GM19193 (cell line): ENCODE results near the gene STAC.

Experiments
- POLR2A ChIP-seq: IDR thresholded peaks from 4 replicates; pipeline ENCODE4 v1.6.1; 2011; ENCODE audit not compliant: insufficient read depth, insufficient read length; ENCODE audit errors: extremely low read depth

Gene STAC

GRCh38 chr3:36397841-36398240, 17.5 kb downstream of the STAC start:
- TF ChIP-seq POLR2A, result no peak

DNA sequence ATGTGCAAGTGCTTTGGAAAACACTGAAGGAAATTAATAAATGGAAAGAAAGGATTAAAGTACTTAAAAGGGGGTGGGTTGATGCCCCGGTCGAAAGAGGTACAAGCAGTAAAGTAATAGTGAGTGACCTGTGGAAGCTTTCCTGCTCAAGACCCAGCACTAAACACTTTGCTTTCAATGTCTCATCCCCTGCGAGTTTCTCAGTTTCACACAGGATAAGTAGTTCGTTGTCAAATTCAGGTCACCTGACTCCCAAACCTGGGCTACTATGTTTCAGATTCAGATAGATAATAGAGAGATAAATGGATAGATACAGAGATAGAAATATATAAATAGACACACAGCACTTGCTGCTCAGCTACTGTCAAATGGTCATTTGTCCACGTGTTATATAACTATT, 19.6 kb downstream of the STAC start:
- no peak for TF ChIP-seq POLR2A

DNA sequence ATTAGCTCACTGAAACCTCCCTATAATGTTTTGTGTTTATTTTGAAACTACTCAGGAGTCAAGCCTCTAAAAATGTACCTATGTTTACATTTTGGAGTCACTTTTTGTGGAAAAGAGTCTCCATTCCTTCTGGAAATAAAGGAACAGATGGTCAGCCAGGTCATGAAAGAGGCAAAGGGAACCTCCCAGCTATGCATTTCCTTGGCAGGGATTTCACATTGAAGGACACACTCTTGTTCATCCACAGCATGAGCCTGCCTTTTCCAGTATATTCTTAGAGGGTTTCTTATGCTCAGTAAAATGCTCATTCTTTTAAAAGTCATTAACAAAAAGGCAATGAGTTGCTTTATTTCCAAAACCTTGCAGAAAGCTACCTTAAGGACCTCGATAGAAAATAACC, 20.8 kb downstream of the STAC start:
- no peak for TF ChIP-seq POLR2A

GRCh38 chr3:36403661-36404060, 23.4 kb downstream of the STAC start:
- TF ChIP-seq POLR2A, result no peak

DNA sequence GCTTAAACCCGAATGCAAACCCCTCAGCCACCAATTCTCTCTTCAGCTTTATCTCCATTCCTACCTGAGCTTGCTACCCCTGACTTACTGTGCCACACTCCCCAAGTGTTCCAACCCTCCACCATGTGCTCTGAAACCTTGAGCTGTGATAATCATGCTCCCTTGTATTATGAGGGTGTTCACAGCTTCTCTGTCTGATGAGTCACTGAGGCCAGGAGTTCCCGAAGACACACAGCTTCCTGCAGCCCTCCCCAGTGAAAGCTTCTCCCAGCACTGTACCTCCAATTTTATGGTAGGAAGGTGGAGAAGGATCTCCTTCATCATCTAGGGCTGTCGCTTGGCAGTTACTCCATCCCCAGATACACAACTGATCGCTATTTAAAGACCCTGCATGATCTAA, 24.9 kb downstream of the STAC start:
- TF ChIP-seq POLR2A, result no peak

DNA sequence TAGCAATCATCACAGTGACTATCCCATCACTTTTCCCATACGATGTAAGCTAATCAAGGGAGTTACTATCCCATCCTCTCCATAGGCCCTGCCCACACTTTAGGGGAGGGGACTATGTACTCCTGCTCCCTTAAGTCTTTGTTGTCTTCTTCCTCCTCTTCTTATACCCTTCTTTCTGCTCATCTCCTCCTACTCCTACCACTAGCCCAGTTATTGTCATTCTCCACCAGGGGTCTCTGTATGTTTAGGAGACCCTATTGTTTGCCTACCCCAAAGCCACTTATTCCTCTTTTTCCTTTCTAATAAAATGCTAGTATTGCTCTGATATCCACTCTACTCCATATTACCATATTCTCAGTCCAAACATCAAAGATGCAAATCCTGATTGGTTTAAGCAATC, 27.8 kb downstream of the STAC start:
- no peak for TF ChIP-seq POLR2A

DNA sequence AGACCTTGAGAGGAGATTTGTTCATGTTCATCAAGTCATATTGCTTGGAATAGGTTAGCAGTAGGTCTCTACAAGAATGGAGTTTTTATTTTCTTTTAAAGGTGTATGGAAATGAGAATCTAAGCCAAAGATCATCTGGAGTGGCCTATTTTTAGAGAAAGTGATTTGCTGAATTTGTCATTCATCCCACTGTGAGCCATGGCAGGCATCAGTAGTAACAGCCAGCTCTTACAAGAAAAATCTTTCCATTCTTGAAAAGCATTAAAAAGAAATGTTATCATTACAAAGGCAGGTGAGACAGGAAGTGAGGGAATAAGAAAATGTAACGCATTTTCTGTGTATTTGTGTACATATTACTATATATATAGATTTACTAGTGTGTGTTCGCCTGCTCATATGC, 29.6 kb downstream of the STAC start:
- no peak for TF ChIP-seq POLR2A

- TF ChIP-seq POLR2A, result no peak
These were observed 31.3 kb downstream of the STAC start for GRCh38 chr3:36411587-36411986.

DNA sequence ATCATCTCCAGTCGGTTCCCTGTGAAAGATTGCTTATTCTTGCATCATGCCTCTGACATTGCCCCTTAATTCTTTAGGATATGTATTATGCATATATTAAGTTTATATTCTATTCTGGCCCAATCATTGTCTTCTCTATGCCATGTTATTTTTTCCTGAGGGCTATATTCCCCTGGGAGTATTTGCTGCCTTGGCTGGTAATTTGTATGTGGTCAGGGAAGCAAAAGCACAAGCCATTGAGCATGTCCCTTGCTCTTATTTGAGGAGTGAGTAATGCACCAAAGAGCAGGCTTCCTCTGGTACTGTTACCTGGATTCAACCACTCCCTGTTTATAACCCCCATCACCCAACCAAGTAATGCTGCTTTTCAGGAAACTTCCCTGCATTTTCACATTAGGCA, 36.3 kb downstream of the STAC start:
- no peak for TF ChIP-seq POLR2A

- TF ChIP-seq POLR2A, result no peak
These were observed 36.9 kb downstream of the STAC start for GRCh38 chr3:36417237-36417636.

- no peak for TF ChIP-seq POLR2A
These were observed 38.0 kb downstream of the STAC start for GRCh38 chr3:36418296-36418695.

GRCh38 chr3:36428445-36428844, 48.1 kb downstream of the STAC start:
- TF ChIP-seq POLR2A, result no peak

DNA sequence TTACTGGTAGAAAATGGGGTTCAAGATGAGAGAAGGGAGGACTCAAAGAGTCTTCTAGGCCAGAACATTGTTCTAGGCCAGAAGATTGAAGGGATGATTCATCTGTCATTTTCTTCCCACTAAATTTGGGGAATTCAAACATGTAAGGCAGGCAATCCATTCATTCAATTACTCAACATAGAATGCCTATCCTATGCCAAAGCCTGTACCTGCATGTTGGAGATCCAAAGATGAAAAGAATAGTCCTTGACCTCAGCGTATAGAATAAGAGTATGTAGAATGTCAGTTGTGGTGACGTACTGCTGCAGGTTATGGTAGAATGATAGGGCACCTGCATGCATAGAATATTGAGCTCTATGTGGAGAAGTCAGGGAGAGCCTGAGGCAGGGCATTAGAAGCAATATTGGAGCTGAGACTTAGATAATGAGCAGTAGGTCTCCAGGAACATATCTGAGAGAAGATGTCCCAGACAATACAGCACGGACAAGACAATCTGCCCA, 49.7 kb downstream of the STAC start:
- TF ChIP-seq POLR2A, result no peak

- TF ChIP-seq POLR2A, result no peak
These were observed 53.2 kb downstream of the STAC start for GRCh38 chr3:36433511-36433910.

DNA sequence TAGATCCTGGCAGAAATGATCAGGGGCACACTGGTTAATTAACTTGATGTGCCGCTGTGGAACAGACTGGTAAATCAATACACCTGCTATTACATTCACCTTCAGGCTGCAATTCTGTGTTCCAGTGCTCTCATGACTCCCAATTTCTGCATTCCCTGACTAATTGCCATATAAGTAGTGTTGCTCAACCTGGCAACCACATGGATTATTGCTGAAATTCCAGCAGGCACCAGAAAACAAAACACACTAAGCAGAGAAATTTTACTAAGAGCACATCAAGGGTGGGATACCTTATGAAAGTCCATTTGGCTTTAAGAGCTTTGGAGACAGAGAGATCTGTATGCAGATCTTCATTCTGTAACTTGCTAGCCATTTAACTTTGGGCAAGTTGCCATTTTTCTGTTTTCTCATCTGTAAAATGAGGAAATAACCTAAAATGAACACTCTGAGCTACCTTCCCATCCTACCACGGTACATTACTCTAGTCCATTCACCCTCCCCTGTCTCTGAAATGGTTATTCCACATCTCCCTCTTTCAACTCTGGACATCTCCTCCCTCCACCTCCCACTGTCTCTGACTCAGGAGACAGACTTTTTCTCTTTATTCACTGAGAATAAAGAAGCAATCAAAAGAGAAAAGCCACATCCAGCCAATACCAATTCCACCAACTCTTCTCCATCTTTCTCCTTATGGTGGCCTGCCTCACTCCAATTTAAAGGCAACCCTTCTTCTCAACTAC, 54.6 kb downstream of the STAC start:
- TF ChIP-seq POLR2A, result no peak

GRCh38 chr3:36443028-36443686, 62.9 kb downstream of the STAC start:
- no peak for TF ChIP-seq POLR2A
